K562 (cell line): Measurements from ENCODE around the gene GAGE12H. TPM values are rescaled to one million over a fixed set of nuclear protein-coding genes. Genes with fewer than 3 reads are reported as not detected.

Source experiments
- ATAC-seq: fragments of 200-7000 bp; cut with Tn5 transposase; 3 replicates; pipeline ENCODE4 v1.9.1; 2020; ENCODE audit warnings: moderate library complexity
- BruUV-seq: library from RNA; stranded (reverse); fragments of 400-500 nt; replicated peaks from 2 replicates; lab custom pipeline; 2021; lab: Mats Ljungman, UMichigan
- CTCF ChIA-PET: fragments of 300-600 bp; formaldehyde crosslinking; extraction: SDS; loops from one replicate; lab custom pipeline; 2021; ENCODE audit warnings: low intra/inter-chr PET ratio; lab: Yijun Ruan, JAX
- POLR2A ChIA-PET: fragments of 300-600, 350-650 bp; sonication (Branson Sonifier 250); formaldehyde crosslinking; extraction: SDS; loops from one replicate; lab custom pipeline; 2021; ENCODE audit warnings: antibody characterized with exemption, inconsistent platforms; lab: Yijun Ruan, JAX
- DNase-seq, 4 experiments: peaks; one replicate each; pipeline versions ENCODE4 v3.0.0 to v3.0.0-alpha.2; 2011 to 2018; ENCODE audit warnings: low spot score in 3 of 4, mixed read lengths in 3 of 4; ENCODE audit errors: extremely low read depth in 1 of 4
- FAIRE-seq: peaks from 2 replicates; lab custom pipeline; 2011; peaks lifted over from hg19 to GRCh38; lab: Jason Lieb, UNC
- H2AFZ ChIP-seq: 2 replicates; pipeline ENCODE4 v1.6.0; 2011; ENCODE audit warnings: low read depth, low read length, control low read depth, inconsistent platforms
- H3K27ac ChIP-seq: fragments of 200-600 bp; 3 replicates; pipeline ENCODE4 v1.8.0; 2011; ENCODE audit warnings: low read depth, mild to moderate bottlenecking, control low read depth, inconsistent platforms, low read length, moderate library complexity, mixed read lengths; ENCODE audit errors: extremely low read depth
- H3K27me3 ChIP-seq, 2 experiments: fragments of 300-600 bp in 1 of 2; 2 replicates in 1 of 2; 3 replicates in 1 of 2; pipeline versions ENCODE4 v1.6.0 to v1.8.0; 2011; ENCODE audit warnings: inconsistent platforms in 2 of 2, low read length in 2 of 2, mild to moderate bottlenecking in 1 of 2, mixed read lengths in 1 of 2, moderate library complexity in 1 of 2; ENCODE audit not compliant: control insufficient read depth in 2 of 2, insufficient read depth in 2 of 2
- H3K36me3 ChIP-seq: fragments of 300-600 bp; 3 replicates; pipeline ENCODE4 v1.8.0; 2011; ENCODE audit warnings: mild to moderate bottlenecking, low read length, inconsistent platforms; ENCODE audit not compliant: control insufficient read depth, insufficient read depth
- H3K4me1 ChIP-seq, 2 experiments: fragments of 200-600 bp in 1 of 2; replicated peaks in 1 of 2; 2 replicates in 1 of 2; 3 replicates in 1 of 2; pipeline versions ENCODE4 v1.5.1 to v1.8.0; 2011; ENCODE audit warnings: inconsistent platforms in 2 of 2, low read length in 2 of 2, mild to moderate bottlenecking in 1 of 2, mixed read lengths in 1 of 2, moderate library complexity in 1 of 2; ENCODE audit not compliant: control insufficient read depth in 2 of 2, insufficient read depth in 2 of 2
- H3K4me2 ChIP-seq: 2 replicates; pipeline ENCODE4 v1.6.1; 2011; ENCODE audit warnings: low read length, control low read depth, inconsistent platforms, mixed read lengths; ENCODE audit not compliant: insufficient read depth
- H3K4me3 ChIP-seq: fragments of 200-600 bp; sonication (generic), shearing (Covaris generic); 2 replicates; pipeline ENCODE4 v1.5.1; 2016; ENCODE audit warnings: control low read depth, inconsistent platforms
- H3K79me2 ChIP-seq: fragments of 200-600 bp; 3 replicates; pipeline ENCODE4 v1.8.0; 2011; ENCODE audit warnings: low read length, inconsistent platforms; ENCODE audit not compliant: control insufficient read depth, insufficient read depth
- H3K9ac ChIP-seq, 2 experiments: 2 replicates each; pipeline versions ENCODE4 v1.6.0 to v1.6.1; 2011; ENCODE audit warnings: low read depth in 2 of 2, low read length in 2 of 2, control low read depth in 1 of 2, inconsistent platforms in 1 of 2, mild to moderate bottlenecking in 1 of 2, mixed read lengths in 1 of 2; ENCODE audit not compliant: insufficient read depth in 1 of 2
- H3K9me1 ChIP-seq: one replicate; pipeline ENCODE4 v1.6.0; 2011; ENCODE audit warnings: inconsistent platforms, mild to moderate bottlenecking, low read length, moderate library complexity; ENCODE audit not compliant: control insufficient read depth, insufficient read depth
- H3K9me3 ChIP-seq: replicated peaks from 2 replicates; pipeline ENCODE4 v1.5.1; 2011; ENCODE audit warnings: low read depth, low read length, inconsistent platforms; ENCODE audit not compliant: control insufficient read depth, insufficient read depth
- H4K20me1 ChIP-seq: replicated peaks from 2 replicates; pipeline ENCODE4 v1.6.1; 2011; ENCODE audit warnings: low read length, inconsistent platforms, mixed read lengths; ENCODE audit not compliant: control insufficient read depth, insufficient read depth
- ATF7 ChIP-seq: fragments of 450-650 bp; IDR thresholded peaks from 2 replicates; pipeline ENCODE4 v1.7.1; 2014; ENCODE audit warnings: mild to moderate bottlenecking, moderate library complexity
- BCOR ChIP-seq: fragments of 450-650 bp; IDR thresholded peaks from 2 replicates; pipeline ENCODE4 v1.6.1; 2016
- CBFA2T3 ChIP-seq: fragments of 450-650 bp; IDR thresholded peaks from 2 replicates; pipeline ENCODE4 v1.6.1; 2017
- HDAC2 ChIP-seq: fragments of 450-650 bp; IDR thresholded peaks from 2 replicates; pipeline ENCODE4 v1.6.1; 2016; ENCODE audit warnings: mild to moderate bottlenecking
- KDM1A ChIP-seq, 2 experiments: fragments of 450-650 bp; IDR thresholded peaks; 2 replicates each; pipeline ENCODE4 v1.6.1; 2016; ENCODE audit warnings: mild to moderate bottlenecking in 2 of 2
- KDM5B ChIP-seq: fragments of 200-600 bp; sonication (generic); IDR thresholded peaks from 2 replicates; pipeline ENCODE4 v1.6.1; 2012; ENCODE audit warnings: low read depth, mild to moderate bottlenecking, moderate library complexity, low read length, control low read depth, inconsistent platforms; ENCODE audit not compliant: insufficient replicate concordance
- POLR2H ChIP-seq: IDR thresholded peaks from 2 replicates; pipeline ENCODE4 v1.6.1; 2016; ENCODE audit warnings: missing genetic modification characterization, low read depth, mild to moderate bottlenecking, control low read depth, missing compliant biosample characterization, moderate library complexity
- RAD51 ChIP-seq: fragments of 450-650 bp; IDR thresholded peaks from 2 replicates; pipeline ENCODE4 v1.7.1; 2016; ENCODE audit warnings: low read depth, mild to moderate bottlenecking, borderline replicate concordance
- RBM25 ChIP-seq: fragments of 200-400 bp; formaldehyde crosslinking; IDR thresholded peaks from 2 replicates; pipeline ENCODE4 v1.6.1; 2018; ENCODE audit warnings: low read length, low read depth, moderate library complexity; ENCODE audit not compliant: severe bottlenecking
- RHOXF2B ChIP-seq: fragments of 250-450 bp; sonication (Bioruptor Pico); conservative IDR thresholded peaks from 2 replicates; pipeline ENCODE4 v1.5.1; 2021
- SAP30 ChIP-seq: fragments of 200-600 bp; sonication (generic); IDR thresholded peaks from 2 replicates; pipeline ENCODE4 v1.6.1; 2012; ENCODE audit warnings: borderline replicate concordance, low read depth, mild to moderate bottlenecking, moderate library complexity, low read length, control low read depth, inconsistent platforms; ENCODE audit not compliant: insufficient read depth, poor library complexity, severe bottlenecking
- SMARCB1 ChIP-seq: IDR thresholded peaks from 2 replicates; pipeline ENCODE4 v1.6.1; 2011; ENCODE audit warnings: improper control_type of control experiment, low read depth; ENCODE audit not compliant: insufficient read length
- SMARCE1 ChIP-seq: fragments of 450-650 bp; IDR thresholded peaks from 2 replicates; pipeline ENCODE4 v1.7.1; 2016; ENCODE audit warnings: mild to moderate bottlenecking
- TEAD2 ChIP-seq: fragments of 450-650 bp; IDR thresholded peaks from 2 replicates; pipeline ENCODE4 v1.6.1; 2016; ENCODE audit warnings: missing genetic modification characterization, control low read depth, missing compliant biosample characterization
- ZFP36 ChIP-seq: fragments of 150-350 bp; IDR thresholded peaks from 2 replicates; pipeline ENCODE4 v1.6.1; 2018; ENCODE audit warnings: low read length, low read depth; ENCODE audit not compliant: partially characterized antibody
- WGBS: fragments of 100-300 bp; shearing (Covaris generic); methylation state at CpG from one replicate; pipeline ENCODE4 v1.1.6; 2016; ENCODE audit warnings: low coverage, mixed read lengths; ENCODE audit not compliant: insufficient coverage; ENCODE audit errors: missing lambda C conversion rate; 5-methylcytosine and 5-hydroxymethylcytosine counted together
- in situ Hi-C: fragments of 300-500 bp; cut with MboI; formaldehyde crosslinking; loops from 4 replicates; pipeline ENCODE4 v1.15.0; 2018; ENCODE audit warnings: inconsistent platforms, mixed read lengths
- intact Hi-C: fragments of 100-400 bp; cut with micrococcal nuclease; formaldehyde crosslinking; loops from 2 replicates; pipeline ENCODE4 v1.14.2; 2022
- polyA plus RNA-seq, 8 experiments: library from polyadenylated mRNA; depleted of rRNA in 4 of 8; stranded (reverse) in 5 of 8; unstranded in 3 of 8; fragments of >200 nt; fragmentation: Nextera tagmentation in 2 of 8; fragmentation: Illumina TruSeq in 1 of 8; extraction: Ambion mirVana in 2 of 8; extraction: Trizol in 1 of 8; gene quantifications; 2 replicates each; pipeline versions ENCODE4 v1.2.1 to v1.2.3, GENCODE V29; 2011 to 2014; ENCODE audit warnings: inconsistent platforms in 1 of 8, missing spikeins in 1 of 8
- total RNA-seq, 7 experiments: library from RNA; depleted of rRNA in 6 of 7; stranded (reverse); fragments of >200 nt in 6 of 7; fragmentation: Illumina TruSeq in 2 of 7; extraction: Trizol in 2 of 7; gene quantifications; 2 replicates each; pipeline versions ENCODE4 v1.2.1 to v1.2.3, GENCODE V29; 2011 to 2021; ENCODE audit warnings: low replicate concordance in 1 of 7
- TF ChIP-seq, protein P1 (sequence below): IDR thresholded peaks from 2 replicates; pipeline ENCODE4 v1.6.1; 2011; ENCODE audit warnings: borderline replicate concordance, low read depth, mild to moderate bottlenecking, moderate library complexity, low read length; ENCODE audit not compliant: insufficient read depth, poor library complexity, severe bottlenecking

Gene GAGE12H
- total and polyA plus RNA-seq, 9 of the 15 experiments (the other 6 are each of a cell fraction or from before 2014, with no cell fraction given) = 0.21 TPM; not detected in 8

DNA sequence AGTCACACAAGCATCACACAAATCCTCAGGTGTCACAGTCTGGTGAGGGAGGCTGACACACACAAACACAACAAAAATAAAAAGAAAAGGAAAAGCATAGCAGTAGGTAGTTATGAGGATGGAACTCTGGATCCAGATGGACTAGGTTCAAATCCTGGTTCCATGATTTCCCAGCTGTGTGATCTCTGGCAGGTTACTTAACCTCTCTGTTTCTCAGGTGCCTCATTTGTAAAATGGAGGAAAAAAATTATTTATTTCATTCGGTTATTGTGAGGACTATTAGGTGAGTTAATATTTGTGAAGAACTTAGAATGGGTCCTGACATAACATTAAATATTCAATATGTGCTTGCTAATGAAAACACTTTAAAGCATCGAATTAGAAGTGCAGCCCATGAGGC lies 38.8 kb downstream of the GAGE12H start:
- ChIA-PET CTCF (no interaction called here), POLR2A (interaction anchor here (0.6 kb wide), 1 partner anchor 329 kb away, joined by 4 read pairs; no protein-coding TSS in a partner anchor)

DNA sequence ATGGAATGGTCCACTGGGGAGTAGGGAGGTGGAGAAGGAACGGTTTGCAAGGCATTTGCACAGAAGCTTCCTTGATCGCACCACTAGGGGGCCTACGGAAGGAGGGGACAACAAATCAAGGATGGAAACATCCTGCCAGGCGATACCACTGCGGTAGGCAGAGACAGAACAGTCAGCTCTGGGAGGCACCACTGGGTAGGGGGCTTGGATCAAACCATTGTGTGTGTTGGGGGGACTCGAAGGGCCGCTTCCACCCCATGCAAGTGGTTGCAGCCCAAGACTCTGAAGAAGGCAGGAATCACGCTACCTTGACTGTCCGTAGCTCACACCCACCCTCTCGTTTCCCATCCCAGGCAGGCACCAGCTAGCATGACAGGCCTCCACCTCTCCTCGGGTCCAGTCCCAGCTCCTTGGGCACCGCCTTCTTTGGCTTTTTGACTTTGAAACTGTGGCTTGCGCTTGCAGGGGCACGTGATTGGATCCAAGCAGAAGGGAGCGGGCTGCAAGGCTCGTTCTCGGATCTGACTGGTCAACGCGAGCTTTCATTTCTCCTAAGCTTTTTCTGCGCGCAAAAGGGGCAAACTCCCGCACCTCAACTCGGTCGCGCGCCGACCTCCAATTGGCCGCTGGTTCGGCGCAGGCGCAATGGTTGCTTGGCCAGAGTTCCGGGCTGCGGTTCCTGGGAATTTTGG lies 47.5 kb downstream of the GAGE12H start:
- Histone ChIP-seq H3K9ac (peak overlapping the region in 1 of 2 experiments; percentile 75; a peak in 2 of 4 replicates), H3K4me2 (peak overlapping the region; percentile 76), H3K9me1 (no peaks in the 10 kb centered on the region), H3K9me3 (no peaks in the 10 kb centered on the region), H4K20me1 (no peaks in the 10 kb centered on the region), H3K36me3 (no peaks in the 10 kb centered on the region), H2AFZ (peak overlapping the region; percentile 68), H3K27me3 (peaks cover 0 to 2% of the 10 kb centered on the region in 2 experiments; a peak in 1 of 5 replicates), H3K79me2 (no peaks in the 10 kb centered on the region), H3K27ac (no peak overlapping the region), H3K4me3 (peak overlapping the region; percentile 27), H3K4me1 (peaks cover 0 to 6% of the 10 kb centered on the region in 2 experiments; a peak in 2 of 5 replicates)
- FAIRE-seq (peak; percentile 55), ATAC-seq (peak; percentile 90), DNase-seq (peak; percentile 65 to 68 (median 67))
- no TSS peak for BruUV-seq
- in situ Hi-C loops = loop anchor here (25.0 kb wide), 1 partner anchor 90 kb away; the partner anchor contains the start of genes GAGE12C and GAGE12D
- CTCF ChIA-PET = no interaction called here
- intact Hi-C loops = loop anchor here (1.0 kb wide), 1 partner anchor 127 kb away; no protein-coding TSS in a partner anchor
- WGBS = 30% methylated on average over 25 of the region's 33 CpGs
- POLR2A ChIA-PET = interaction anchor here (0.6 to 0.7 kb wide), 2 partner anchors 8 to 35 kb away, joined by 3 read pairs; no protein-coding TSS in a partner anchor
- TF ChIP-seq RHOXF2B = no peak
- TF ChIP-seq SAP30 = no peak
- no peak for TF ChIP-seq SMARCE1
- TF ChIP-seq CBFA2T3 = no peak
- TF ChIP-seq, protein P1, sequence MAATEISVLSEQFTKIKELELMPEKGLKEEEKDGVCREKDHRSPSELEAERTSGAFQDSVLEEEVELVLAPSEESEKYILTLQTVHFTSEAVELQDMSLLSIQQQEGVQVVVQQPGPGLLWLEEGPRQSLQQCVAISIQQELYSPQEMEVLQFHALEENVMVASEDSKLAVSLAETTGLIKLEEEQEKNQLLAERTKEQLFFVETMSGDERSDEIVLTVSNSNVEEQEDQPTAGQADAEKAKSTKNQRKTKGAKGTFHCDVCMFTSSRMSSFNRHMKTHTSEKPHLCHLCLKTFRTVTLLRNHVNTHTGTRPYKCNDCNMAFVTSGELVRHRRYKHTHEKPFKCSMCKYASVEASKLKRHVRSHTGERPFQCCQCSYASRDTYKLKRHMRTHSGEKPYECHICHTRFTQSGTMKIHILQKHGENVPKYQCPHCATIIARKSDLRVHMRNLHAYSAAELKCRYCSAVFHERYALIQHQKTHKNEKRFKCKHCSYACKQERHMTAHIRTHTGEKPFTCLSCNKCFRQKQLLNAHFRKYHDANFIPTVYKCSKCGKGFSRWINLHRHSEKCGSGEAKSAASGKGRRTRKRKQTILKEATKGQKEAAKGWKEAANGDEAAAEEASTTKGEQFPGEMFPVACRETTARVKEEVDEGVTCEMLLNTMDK = peak; percentile 64
- peak; percentile 28; the same call in 1 of the 2 replicates for TF ChIP-seq RAD51
- peak; percentile 91 for TF ChIP-seq ATF7
- no peak for TF ChIP-seq TEAD2 (tag)
- no peak for TF ChIP-seq POLR2H
- TF ChIP-seq KDM5B = no peak

More for the DNA sequence above, 38.8 kb downstream of the GAGE12H start:
- TF ChIP-seq SMARCB1 (no peak), BCOR (peak; percentile 78), ZFP36 (peak; percentile 31), KDM1A (IDR thresholded peaks at IDR 0.05) (0 out of 4 replicates have a peak, but pooled peaks of 1 of the 2 experiments have one; percentile 33), RBM25 (peak; percentile 74), HDAC2 (no peak)
- Histone ChIP-seq H3K4me2 (no peak overlapping the region), H3K9me3 (no peaks in the 10 kb centered on the region), H4K20me1 (no peaks in the 10 kb centered on the region), H3K27me3 (peaks cover 0 to 4% of the 10 kb centered on the region in 2 experiments; a peak in 1 of 5 replicates), H3K79me2 (no peaks in the 10 kb centered on the region), H3K27ac (no peak overlapping the region), H3K4me1 (no peaks in the 10 kb centered on the region), H3K4me3 (no peak overlapping the region), H3K9ac (no peak overlapping the region), H3K36me3 (no peaks in the 10 kb centered on the region), H3K9me1 (no peaks in the 10 kb centered on the region), H2AFZ (no peak overlapping the region)
- DNase-seq (no peak), ATAC-seq (no peak), FAIRE-seq (no peak)
- BruUV-seq = no TSS peak
- in situ Hi-C loops (no loop called here), intact Hi-C loops (no loop called here)
- 0% methylated on average over 2 of the region's 2 CpGs for WGBS
